ENCODE data around the gene ATXN7L3.

ATXN7L3 gene

DNA sequence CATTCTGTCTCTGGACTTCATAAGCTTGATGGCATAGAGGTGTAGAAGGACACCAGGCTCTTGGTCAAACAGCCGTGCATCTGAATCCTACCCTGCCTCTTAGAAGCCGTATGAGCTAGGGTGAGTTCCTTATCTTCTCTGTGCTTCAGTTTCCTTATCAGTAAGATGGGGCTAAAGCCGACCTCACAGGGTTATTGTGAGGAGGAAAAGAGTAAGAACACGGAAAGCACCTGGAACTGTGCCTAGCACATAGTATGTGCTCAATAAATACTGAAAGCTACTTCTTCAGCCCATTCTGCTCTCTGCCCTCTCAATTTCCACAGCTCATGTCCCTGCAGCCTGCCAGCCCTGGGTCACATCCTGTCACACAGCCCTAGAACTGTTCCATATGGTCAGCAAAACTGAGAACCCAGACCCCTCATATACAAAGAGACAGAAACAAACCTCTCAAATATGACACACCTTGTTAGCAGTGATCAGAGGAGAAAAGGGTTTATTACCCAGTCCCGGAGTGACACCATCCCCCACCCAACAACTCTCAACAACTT, 36.8 kb upstream of the ATXN7L3 start:
- no peak overlapping the region for H3K4me3 ChIP-seq (ENCODE audit: low read depth, low read length)
- no peaks in the 10 kb centered on the region for H3K36me3 ChIP-seq (ENCODE audit: control insufficient read depth in 2 of 2, insufficient read depth in 1 of 2, low read length in 2 of 2)
- TF ChIP-seq ZNF664 (tag by site-specific recombination; IDR thresholded peaks at IDR 0.05) (peak; percentile 87; the same call in 1 of the 2 replicates), ZNF585B (tag by site-specific recombination; IDR thresholded peaks at IDR 0.05) (no peak)
- ChIA-PET CTCF (interaction anchor here (0.6 to 1.2 kb wide), 2 partner anchors 11 to 33 kb away, joined by 3 to 4 read pairs; no protein-coding TSS in a partner anchor), POLR2A (interaction anchor here (1.0 kb wide), 1 partner anchor 15 kb away, joined by 5 read pairs; no protein-coding TSS in a partner anchor)
- H3K9me3 ChIP-seq (ENCODE audit: control insufficient read depth, insufficient read depth, low read depth, low read length), result no peaks in the 10 kb centered on the region
- H3K27ac ChIP-seq (ENCODE audit: extremely low read depth, low read depth, low read length), result no peak overlapping the region
- peaks cover 10% of the 10 kb centered on the region for H3K4me1 ChIP-seq (ENCODE audit: control insufficient read depth, insufficient read depth, low read length)

DNA sequence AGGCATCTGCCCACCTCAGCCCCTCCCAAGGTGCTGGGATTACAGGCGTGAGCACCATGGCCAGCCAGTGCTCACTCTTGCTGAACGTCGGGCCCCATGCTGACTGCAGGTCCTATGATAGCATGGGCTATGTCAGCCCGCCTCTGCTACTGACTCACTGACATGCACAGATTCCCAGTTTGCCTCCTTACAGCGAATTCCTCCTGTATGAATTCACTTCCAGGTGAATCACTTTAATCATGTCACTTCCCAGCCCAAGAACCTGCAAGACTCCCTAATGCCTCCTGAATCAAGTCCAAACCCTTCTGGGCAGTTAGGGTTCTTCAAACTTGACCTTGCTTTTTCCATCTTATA, 35.9 kb upstream of the ATXN7L3 start:
- POLR2A ChIA-PET, result interaction anchor here (1.4 to 1.7 kb wide), 2 partner anchors 11 to 14 kb away, joined by 5 to 7 read pairs; no protein-coding TSS in a partner anchor
- TF ChIP-seq KLF9 (tag by site-specific recombination; IDR thresholded peaks at IDR 0.05; ENCODE audit: low read depth) (no peak), ZNF610 (tag by site-specific recombination; IDR thresholded peaks at IDR 0.05; ENCODE audit: borderline replicate concordance) (no peak), PRDM2 (tag by site-specific recombination; IDR thresholded peaks at IDR 0.05; ENCODE audit: borderline replicate concordance) (no peak), WT1 (tag by site-specific recombination; IDR thresholded peaks at IDR 0.05) (no peak), ZNF777 (tag by site-specific recombination; IDR thresholded peaks at IDR 0.05; ENCODE audit: borderline replicate concordance) (no peak), ZNF324 (tag by site-specific recombination; IDR thresholded peaks at IDR 0.05) (no peak), YY2 (tag by site-specific recombination; IDR thresholded peaks at IDR 0.05) (no peak), ZIC2 (tag by site-specific recombination; IDR thresholded peaks at IDR 0.05) (no peak; the same call in 1 of the 2 replicates), ZFP3 (tag by site-specific recombination; IDR thresholded peaks at IDR 0.05; ENCODE audit: low read depth) (no peak), ZNF214 (tag by site-specific recombination; IDR thresholded peaks at IDR 0.05; ENCODE audit: borderline replicate concordance) (no peak), ZBTB1 (tag by site-specific recombination; IDR thresholded peaks at IDR 0.05) (no peak), SCRT2 (tag by site-specific recombination; IDR thresholded peaks at IDR 0.05) (no peak), ZNF76 (tag by site-specific recombination; IDR thresholded peaks at IDR 0.05; ENCODE audit: borderline replicate concordance, low read depth) (no peak), PRDM1 (tag by site-specific recombination; IDR thresholded peaks at IDR 0.05) (peak; percentile 40; the same call in 1 of the 2 replicates), ZNF114 (tag by site-specific recombination; IDR thresholded peaks at IDR 0.05) (no peak), ZBTB7A (tag by site-specific recombination; IDR thresholded peaks at IDR 0.05; ENCODE audit: low read depth) (no peak), ZNF404 (tag by site-specific recombination; IDR thresholded peaks at IDR 0.05) (no peak), ZNF654 (tag by site-specific recombination; IDR thresholded peaks at IDR 0.05; ENCODE audit: low read depth) (no peak), ZNF510 (tag by site-specific recombination; IDR thresholded peaks at IDR 0.05; ENCODE audit: insufficient replicate concordance) (no peak), GLIS2 (tag by site-specific recombination; IDR thresholded peaks at IDR 0.05) (0 out of 2 replicates have a peak, but pooled peaks have one; percentile 6), ZNF791 (tag by site-specific recombination; IDR thresholded peaks at IDR 0.05) (no peak), GLI2 (tag by site-specific recombination; IDR thresholded peaks at IDR 0.05; ENCODE audit: borderline replicate concordance, low read depth) (no peak), RBAK (tag by site-specific recombination; IDR thresholded peaks at IDR 0.05) (no peak), ELK4 (IDR thresholded peaks at IDR 0.05; ENCODE audit: borderline replicate concordance, low read depth, low read length) (no peak), ZNF658 (tag by site-specific recombination; IDR thresholded peaks at IDR 0.05) (no peak), GLIS1 (tag by site-specific recombination; IDR thresholded peaks at IDR 0.05) (peak; percentile 55)
- TF ChIP-seq, protein P1, sequence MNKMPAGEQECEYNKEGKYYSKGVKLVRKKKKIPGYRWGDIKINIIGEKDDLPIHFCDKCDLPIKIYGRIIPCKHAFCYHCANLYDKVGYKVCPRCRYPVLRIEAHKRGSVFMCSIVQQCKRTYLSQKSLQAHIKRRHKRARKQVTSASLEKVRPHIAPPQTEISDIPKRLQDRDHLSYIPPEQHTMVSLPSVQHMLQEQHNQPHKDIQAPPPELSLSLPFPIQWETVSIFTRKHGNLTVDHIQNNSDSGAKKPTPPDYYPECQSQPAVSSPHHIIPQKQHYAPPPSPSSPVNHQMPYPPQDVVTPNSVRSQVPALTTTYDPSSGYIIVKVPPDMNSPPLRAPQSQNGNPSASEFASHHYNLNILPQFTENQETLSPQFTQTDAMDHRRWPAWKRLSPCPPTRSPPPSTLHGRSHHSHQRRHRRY (tag by site-specific recombination; IDR thresholded peaks at IDR 0.05), result no peak

More for the DNA sequence above, 35.9 kb upstream of the ATXN7L3 start:
- H3K36me3 ChIP-seq (ENCODE audit: control insufficient read depth in 2 of 2, insufficient read depth in 1 of 2, low read length in 2 of 2), result no peaks in the 10 kb centered on the region
- CTCF ChIA-PET, result no interaction called here
- no peak overlapping the region for H3K4me3 ChIP-seq (ENCODE audit: low read depth, low read length)
- peaks cover 10% of the 10 kb centered on the region for H3K4me1 ChIP-seq (ENCODE audit: control insufficient read depth, insufficient read depth, low read length)
- no peaks in the 10 kb centered on the region for H3K9me3 ChIP-seq (ENCODE audit: control insufficient read depth, insufficient read depth, low read depth, low read length)
- H3K27ac ChIP-seq (ENCODE audit: extremely low read depth, low read depth, low read length), result peak overlapping the region; percentile 53; the same call in 1 of the 2 replicates
